ENCODE data around the gene EXD3.

The EXD3 gene

GRCh38 chr9:137294681-137295237, 128.2 kb downstream of the EXD3 start:
- no peak for DNase-seq (ENCODE audit: low read depth)

- no peak for DNase-seq (ENCODE audit: low read depth)
These were observed 128.8 kb downstream of the EXD3 start for GRCh38 chr9:137294091-137294680.

GRCh38 chr9:137293482-137294090, 129.4 kb downstream of the EXD3 start:
- DNase-seq (ENCODE audit: low read depth): no peak

- no peak for DNase-seq (ENCODE audit: low read depth)
These were observed 129.9 kb downstream of the EXD3 start for GRCh38 chr9:137293094-137293481.

- no peak for DNase-seq (ENCODE audit: low read depth)
These were observed 136.0 kb downstream of the EXD3 start for GRCh38 chr9:137286975-137287383.

- no peak for DNase-seq (ENCODE audit: low read depth)
These were observed 141.4 kb downstream of the EXD3 start for GRCh38 chr9:137281345-137282116.

GRCh38 chr9:137280474-137281344, 142.3 kb downstream of the EXD3 start:
- DNase-seq (ENCODE audit: low read depth): no peak

- no peak for DNase-seq (ENCODE audit: low read depth)
These were observed 143.1 kb downstream of the EXD3 start for GRCh38 chr9:137279741-137280473.

GRCh38 chr9:137278721-137279711, 143.9 kb downstream of the EXD3 start:
- no peak for DNase-seq (ENCODE audit: low read depth)

GRCh38 chr9:137278061-137278701, 144.8 kb downstream of the EXD3 start:
- no peak for DNase-seq (ENCODE audit: low read depth)

- no peak for DNase-seq (ENCODE audit: low read depth)
These were observed 145.5 kb downstream of the EXD3 start, which contains the start of gene TOR4A for GRCh38 chr9:137277329-137278041. Gene TOR4A (plus strand): TSS chr9:137277726. CDS start chr9:137278690, 964 bp downstream.

- no peak for DNase-seq (ENCODE audit: low read depth)
These were observed 146.3 kb downstream of the EXD3 start for GRCh38 chr9:137276473-137277328.

- no peak for DNase-seq (ENCODE audit: low read depth)
These were observed 147.1 kb downstream of the EXD3 start for GRCh38 chr9:137275588-137276472.

GRCh38 chr9:137275203-137275587, 147.8 kb downstream of the EXD3 start:
- no peak for DNase-seq (ENCODE audit: low read depth)

- DNase-seq (ENCODE audit: low read depth): no peak
These were observed 149.2 kb downstream of the EXD3 start for GRCh38 chr9:137273611-137274320.

GRCh38 chr9:137273095-137273490, 149.9 kb downstream of the EXD3 start:
- DNase-seq (ENCODE audit: low read depth): no peak
